IMR-90 (cell line): ENCODE data around the gene RRAGC. TPM values are rescaled to one million over a fixed set of nuclear protein-coding genes. Genes with fewer than 3 reads are reported as not detected.
A peak's percentile ranks its signal among the peaks of the same experiment; 100 is the strongest.

ENCODE experiments used
- ATAC-seq: fragments of 200-7000 bp; cut with Tn5 transposase; 2 replicates; pipeline ENCODE4 v1.9.1; 2020; ENCODE audit warnings: low read depth, mild to moderate bottlenecking, moderate library complexity
- BruUV-seq: library from RNA; stranded (reverse); fragments of 400-500 nt; replicated peaks from 2 replicates; lab custom pipeline; 2021; lab: Mats Ljungman, UMichigan
- CTCF ChIA-PET: fragments of 300-600 bp; formaldehyde crosslinking; extraction: SDS; loops from one replicate; lab custom pipeline; 2021; ENCODE audit warnings: antibody characterized with exemption; lab: Yijun Ruan, JAX
- POLR2A ChIA-PET: fragments of 300-600 bp; sonication (Branson Sonifier 250); formaldehyde crosslinking; loops from one replicate; lab custom pipeline; 2022; ENCODE audit warnings: antibody characterized with exemption; ENCODE audit not compliant: unreplicated experiment; lab: Charles Lee
- DNase-seq: peaks from one replicate; pipeline ENCODE4 v3.0.0; 2013
- H2AFZ ChIP-seq: replicated peaks from 2 replicates; pipeline ENCODE3; 2013; ENCODE audit warnings: low read length, mild to moderate bottlenecking; ENCODE audit not compliant: poor library complexity
- H2AK5ac ChIP-seq: 2 replicates; pipeline ENCODE4 v1.6.1; 2013; ENCODE audit warnings: low read depth, low read length, inconsistent platforms
- H2AK9ac ChIP-seq: replicated peaks from 2 replicates; pipeline ENCODE3; 2013; ENCODE audit warnings: mild to moderate bottlenecking, low read depth, low read length, moderate library complexity; ENCODE audit not compliant: poor library complexity
- H2BK120ac ChIP-seq: 2 replicates; pipeline ENCODE4 v1.6.1; 2013; ENCODE audit warnings: low read depth, low read length, inconsistent platforms
- H2BK15ac ChIP-seq: 3 replicates; pipeline ENCODE4 v1.6.1; 2013; ENCODE audit warnings: low read depth, low read length, inconsistent platforms
- H2BK20ac ChIP-seq: 2 replicates; pipeline ENCODE4 v1.6.1; 2013; ENCODE audit warnings: low read depth, mild to moderate bottlenecking, inconsistent platforms, low read length, moderate library complexity
- H2BK5ac ChIP-seq: 2 replicates; pipeline ENCODE4 v1.6.1; 2013; ENCODE audit warnings: mild to moderate bottlenecking, low read depth, low read length, inconsistent platforms; ENCODE audit not compliant: poor library complexity, severe bottlenecking
- H3K14ac ChIP-seq: replicated peaks from 2 replicates; pipeline ENCODE4 v1.6.1; 2013; ENCODE audit warnings: low read depth, low read length, inconsistent platforms
- H3K18ac ChIP-seq: 2 replicates; pipeline ENCODE4 v1.6.1; 2013; ENCODE audit warnings: low read depth, low read length, control low read depth
- H3K23ac ChIP-seq: 2 replicates; pipeline ENCODE4 v1.6.1; 2013; ENCODE audit warnings: low read depth, low read length, inconsistent platforms
- H3K27ac ChIP-seq: 2 replicates; pipeline ENCODE4 v1.5.1; 2013; ENCODE audit warnings: mild to moderate bottlenecking, control low read depth, low read length; ENCODE audit not compliant: insufficient read depth
- H3K27me3 ChIP-seq: 2 replicates; pipeline ENCODE4 v1.6.1; 2013; ENCODE audit warnings: low read length; ENCODE audit not compliant: control insufficient read depth, insufficient read depth
- H3K36me3 ChIP-seq: 2 replicates; pipeline ENCODE4 v1.6.1; 2013; ENCODE audit warnings: low read length, mixed read lengths; ENCODE audit not compliant: control insufficient read depth, insufficient read depth
- H3K4ac ChIP-seq: 2 replicates; pipeline ENCODE4 v1.6.1; 2013; ENCODE audit warnings: low read depth, low read length, inconsistent platforms
- H3K4me1 ChIP-seq: 2 replicates; pipeline ENCODE4 v1.6.1; 2013; ENCODE audit warnings: low read length, mixed read lengths; ENCODE audit not compliant: control insufficient read depth, insufficient read depth
- H3K4me2 ChIP-seq: 2 replicates; pipeline ENCODE4 v1.6.1; 2013; ENCODE audit warnings: low read depth, mild to moderate bottlenecking, control low read depth, low read length, moderate library complexity
- H3K4me3 ChIP-seq: 2 replicates; pipeline ENCODE4 v1.5.1; 2013; ENCODE audit warnings: low read depth, mild to moderate bottlenecking, control low read depth, low read length, moderate library complexity; ENCODE audit not compliant: insufficient read depth
- H3K56ac ChIP-seq: 2 replicates; pipeline ENCODE4 v1.6.1; 2013; ENCODE audit warnings: low read length, inconsistent platforms; ENCODE audit not compliant: insufficient read depth; ENCODE audit errors: extremely low read depth
- H3K79me1 ChIP-seq, 2 experiments: 2 replicates each; pipeline ENCODE4 v1.6.1; 2013; ENCODE audit warnings: low read length in 2 of 2, inconsistent platforms in 1 of 2, low read depth in 1 of 2
- H3K9ac ChIP-seq: 2 replicates; pipeline ENCODE4 v1.6.1; 2013; ENCODE audit warnings: low read depth, low read length, control low read depth
- H3K9me1 ChIP-seq: 2 replicates; pipeline ENCODE4 v1.6.1; 2013; ENCODE audit warnings: low read length, inconsistent platforms; ENCODE audit not compliant: insufficient read depth
- H3K9me3 ChIP-seq: 2 replicates; pipeline ENCODE4 v1.6.1; 2013; ENCODE audit warnings: low read length; ENCODE audit not compliant: control insufficient read depth, insufficient read depth
- H4K20me1 ChIP-seq: 2 replicates; pipeline ENCODE4 v1.6.1; 2013; ENCODE audit warnings: low read length, inconsistent platforms; ENCODE audit not compliant: insufficient read depth
- H4K5ac ChIP-seq: 2 replicates; pipeline ENCODE4 v1.6.1; 2013; ENCODE audit warnings: mild to moderate bottlenecking, low read depth, low read length, control low read depth
- H4K8ac ChIP-seq, 2 experiments: 2 replicates each; pipeline ENCODE4 v1.6.1; 2013; ENCODE audit warnings: low read depth in 2 of 2, low read length in 2 of 2, control low read depth in 1 of 2, inconsistent platforms in 1 of 2
- H4K91ac ChIP-seq: 2 replicates; pipeline ENCODE4 v1.6.1; 2013; ENCODE audit warnings: low read depth, low read length, inconsistent platforms; ENCODE audit not compliant: insufficient read depth
- BHLHE40 ChIP-seq: fragments of 150-350 bp; IDR thresholded peaks from 2 replicates; pipeline ENCODE4 v1.6.1; 2016; ENCODE audit warnings: mild to moderate bottlenecking, low read depth, low read length
- NFE2L2 ChIP-seq: fragments of 150-350 bp; IDR thresholded peaks from 2 replicates; pipeline ENCODE4 v1.6.1; 2016; ENCODE audit warnings: low read depth, mild to moderate bottlenecking, low read length
- RCOR1 ChIP-seq: IDR thresholded peaks from 2 replicates; pipeline ENCODE4 v1.6.1; 2012; ENCODE audit warnings: mild to moderate bottlenecking, low read length, improper control_type of control experiment; ENCODE audit not compliant: insufficient replicate concordance
- WGBS, 2 experiments: methylation state at CpG; one replicate each; pipeline versions ENCODE4 v1.1.5 to v1.1.7; 2013; ENCODE audit warnings: missing lambda C conversion rate in 2 of 2; ENCODE audit not compliant: insufficient read length in 1 of 2; ENCODE audit errors: extremely low coverage in 2 of 2; 5-methylcytosine and 5-hydroxymethylcytosine counted together
- dilution Hi-C: fragments of 300-500 bp; cut with HindIII; formaldehyde crosslinking; loops from one replicate; pipeline ENCODE4 v1.14.3; 2018; ENCODE audit warnings: low sequenced_read_pairs; ENCODE audit not compliant: unreplicated experiment
- in situ Hi-C: fragments of 300-500 bp; cut with MboI; formaldehyde crosslinking; loops from 3 replicates; pipeline ENCODE4 v1.14.3; 2019; ENCODE audit warnings: low sequenced_read_pairs, inconsistent platforms, mixed read lengths
- intact Hi-C: fragments of 100-400 bp; cut with micrococcal nuclease; formaldehyde crosslinking; loops from 2 replicates; pipeline ENCODE4 v1.10.0; 2022
- polyA plus RNA-seq, 3 experiments: library from polyadenylated mRNA; depleted of rRNA; stranded (reverse); fragments of >200 nt; gene quantifications; 2 replicates each; pipeline ENCODE4 v1.2.3, GENCODE V29; 2012; ENCODE audit warnings: low replicate concordance in 1 of 3
- total RNA-seq: library from RNA; depleted of rRNA; stranded (reverse); fragments of >200 nt; gene quantifications from 2 replicates; pipeline ENCODE4 v1.2.3, GENCODE V29; 2012

The RRAGC gene
- total and polyA plus RNA-seq, 2 of the 4 experiments (the other 2 are of a cell fraction) = 7.2 to 12.2 TPM

DNA sequence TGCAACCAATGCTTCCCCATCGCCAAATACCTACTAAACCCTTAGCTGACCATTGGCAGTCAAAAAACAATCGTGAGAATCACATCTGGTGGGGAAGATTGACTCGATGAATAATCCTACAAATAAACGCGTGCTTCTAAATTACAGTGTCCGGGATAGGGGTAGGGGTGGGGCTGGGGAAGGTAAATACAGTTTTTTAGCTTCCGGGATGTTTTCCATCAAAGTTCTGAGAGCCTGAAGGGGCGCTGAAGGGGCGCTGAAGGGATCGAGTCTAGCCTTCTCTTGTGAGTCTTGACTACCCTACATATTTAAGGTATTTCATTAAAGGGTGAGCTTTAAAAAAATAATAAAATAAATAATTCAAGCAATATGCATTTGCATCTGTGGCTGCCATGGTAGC is 40.5 kb downstream of the RRAGC start:
- H3K27me3 ChIP-seq = peaks cover 75% of the 10 kb centered on the region

More for the DNA sequence above, 40.5 kb downstream of the RRAGC start:
- H2BK20ac ChIP-seq = no peak overlapping the region
- H2BK15ac ChIP-seq = no peak overlapping the region
- peaks cover 9% of the 10 kb centered on the region; the same call in 1 of the 2 replicates for H3K9me3 ChIP-seq
- no peaks in the 10 kb centered on the region for H4K20me1 ChIP-seq
- no peaks in the 10 kb centered on the region for H3K9me1 ChIP-seq
- TF ChIP-seq RCOR1 (no peak), NFE2L2 (no peak), BHLHE40 (no peak)
- dilution Hi-C loops = no loop called here
- no peak overlapping the region for H3K9ac ChIP-seq
- H4K8ac ChIP-seq = no peak overlapping the region
- no TSS peak for BruUV-seq
- no peak overlapping the region for H3K27ac ChIP-seq
- no peak overlapping the region for H3K56ac ChIP-seq
- no peak overlapping the region for H3K18ac ChIP-seq
- in situ Hi-C loops = loop anchor here (25.0 kb wide), 1 partner anchor 1207 kb away; no protein-coding TSS in a partner anchor
- H3K36me3 ChIP-seq = no peaks in the 10 kb centered on the region
- H3K4me3 ChIP-seq = no peak overlapping the region
- no peak overlapping the region for H3K4me2 ChIP-seq
- no peak overlapping the region for H2BK120ac ChIP-seq
- H2AFZ ChIP-seq = peak overlapping the region; percentile 71
- no peak overlapping the region for H4K5ac ChIP-seq
- WGBS, 2 experiments = no CpG with 5 or more reads among the region's 10 CpGs
- ChIA-PET POLR2A (no interaction called here), CTCF (interaction anchor here (1.2 kb wide), 1 partner anchor 16 kb away, joined by 6 read pairs; no protein-coding TSS in a partner anchor)
- no peak for ATAC-seq
- H2BK5ac ChIP-seq = no peak overlapping the region
- H2AK5ac ChIP-seq = no peak overlapping the region
- no peak overlapping the region for H3K23ac ChIP-seq
- no peaks in the 10 kb centered on the region for H3K79me1 ChIP-seq
- no peak for DNase-seq
- no peak overlapping the region for H3K14ac ChIP-seq
- H2AK9ac ChIP-seq = no peak overlapping the region
- intact Hi-C loops = no loop called here
- no peak overlapping the region for H4K91ac ChIP-seq
- no peaks in the 10 kb centered on the region; the same call in 1 of the 2 replicates for H3K4me1 ChIP-seq
- no peak overlapping the region for H3K4ac ChIP-seq
